LNCaP clone FGC (cell line): ENCODE data around the gene GNAQ.

Experiments used
- DNase-seq: peaks from one replicate; pipeline ENCODE4 v3.0.0-alpha.2; 2011; ENCODE audit warnings: low read depth
- H3K4me3 ChIP-seq: 2 replicates; pipeline ENCODE4 v1.5.1; 2011; ENCODE audit warnings: mild to moderate bottlenecking, low read depth, low read length, control low read depth
- TF ChIP-seq, protein P1 (sequence below): IDR thresholded peaks from 2 replicates; pipeline ENCODE4 v1.5.1; 2012; ENCODE audit warnings: mild to moderate bottlenecking; ENCODE audit not compliant: control insufficient read depth, insufficient read depth; ENCODE audit errors: extremely low read depth

Gene GNAQ

DNA sequence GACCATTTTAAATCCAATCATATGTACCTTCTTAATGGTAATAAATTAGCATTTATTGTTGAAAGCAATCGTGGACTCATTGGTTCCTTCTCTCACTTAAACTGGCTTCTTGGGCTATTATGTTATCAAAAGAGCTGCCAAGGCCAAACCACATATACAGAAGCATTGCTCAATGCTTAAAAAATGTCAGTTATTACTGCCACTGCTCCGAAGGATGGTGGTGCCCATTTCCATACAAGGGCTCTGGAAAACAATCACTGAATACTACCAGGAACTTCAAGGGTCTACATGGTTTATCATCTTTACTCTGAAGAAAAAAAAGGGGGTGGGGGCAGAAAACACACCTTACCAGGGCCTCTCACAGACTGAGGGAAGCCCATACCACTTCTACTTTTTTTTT, 104.3 kb downstream of the GNAQ start:
- H3K4me3 ChIP-seq, result no peak overlapping the region
- no peak for DNase-seq
- TF ChIP-seq, protein P1, sequence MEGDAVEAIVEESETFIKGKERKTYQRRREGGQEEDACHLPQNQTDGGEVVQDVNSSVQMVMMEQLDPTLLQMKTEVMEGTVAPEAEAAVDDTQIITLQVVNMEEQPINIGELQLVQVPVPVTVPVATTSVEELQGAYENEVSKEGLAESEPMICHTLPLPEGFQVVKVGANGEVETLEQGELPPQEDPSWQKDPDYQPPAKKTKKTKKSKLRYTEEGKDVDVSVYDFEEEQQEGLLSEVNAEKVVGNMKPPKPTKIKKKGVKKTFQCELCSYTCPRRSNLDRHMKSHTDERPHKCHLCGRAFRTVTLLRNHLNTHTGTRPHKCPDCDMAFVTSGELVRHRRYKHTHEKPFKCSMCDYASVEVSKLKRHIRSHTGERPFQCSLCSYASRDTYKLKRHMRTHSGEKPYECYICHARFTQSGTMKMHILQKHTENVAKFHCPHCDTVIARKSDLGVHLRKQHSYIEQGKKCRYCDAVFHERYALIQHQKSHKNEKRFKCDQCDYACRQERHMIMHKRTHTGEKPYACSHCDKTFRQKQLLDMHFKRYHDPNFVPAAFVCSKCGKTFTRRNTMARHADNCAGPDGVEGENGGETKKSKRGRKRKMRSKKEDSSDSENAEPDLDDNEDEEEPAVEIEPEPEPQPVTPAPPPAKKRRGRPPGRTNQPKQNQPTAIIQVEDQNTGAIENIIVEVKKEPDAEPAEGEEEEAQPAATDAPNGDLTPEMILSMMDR, result no peak

DNA sequence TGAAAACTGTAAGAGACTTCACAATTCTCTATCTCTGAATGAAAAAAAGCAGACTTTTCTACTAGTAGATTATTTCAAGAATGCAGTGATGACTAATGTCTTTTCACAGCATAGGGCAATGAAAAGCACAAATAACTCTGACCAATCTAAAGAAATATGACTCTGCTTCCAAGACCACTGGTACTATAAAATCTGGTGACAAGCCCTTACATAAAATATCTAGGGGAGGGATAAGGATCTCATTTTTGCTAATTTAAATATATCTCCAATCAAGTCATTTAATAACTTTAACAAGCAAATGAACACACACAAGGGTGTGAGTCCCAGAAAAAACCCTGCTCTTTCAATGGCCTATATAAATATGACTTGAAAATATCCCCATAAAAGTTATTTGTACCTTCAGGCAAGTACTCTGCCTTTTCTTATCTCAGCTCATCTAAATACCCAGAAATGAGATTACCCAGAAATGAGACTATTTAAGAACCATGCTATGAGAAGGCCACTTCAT, 105.2 kb downstream of the GNAQ start:
- TF ChIP-seq, protein P1, result no peak
- no peak for DNase-seq
- no peak overlapping the region for H3K4me3 ChIP-seq

DNA sequence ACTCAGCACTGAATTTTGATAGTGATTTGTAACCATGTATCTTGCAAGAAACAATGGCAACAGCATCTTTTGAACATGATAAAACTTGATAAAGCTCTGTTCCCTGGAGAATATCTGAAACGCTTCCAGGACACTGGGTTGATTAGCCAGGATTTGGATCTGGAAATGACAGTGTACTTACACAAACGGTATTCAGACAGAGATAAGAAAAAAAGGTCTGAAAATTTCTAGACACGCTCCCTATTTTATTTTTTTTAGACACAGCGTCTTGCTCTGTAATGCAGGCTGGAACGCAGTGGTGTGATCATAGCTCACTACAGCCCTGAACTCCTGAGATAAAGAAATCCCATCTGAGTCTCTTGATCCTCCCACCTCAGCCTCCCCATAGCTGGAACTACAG, 109.0 kb downstream of the GNAQ start:
- no peak overlapping the region for H3K4me3 ChIP-seq
- TF ChIP-seq, protein P1, result no peak
- no peak for DNase-seq

DNA sequence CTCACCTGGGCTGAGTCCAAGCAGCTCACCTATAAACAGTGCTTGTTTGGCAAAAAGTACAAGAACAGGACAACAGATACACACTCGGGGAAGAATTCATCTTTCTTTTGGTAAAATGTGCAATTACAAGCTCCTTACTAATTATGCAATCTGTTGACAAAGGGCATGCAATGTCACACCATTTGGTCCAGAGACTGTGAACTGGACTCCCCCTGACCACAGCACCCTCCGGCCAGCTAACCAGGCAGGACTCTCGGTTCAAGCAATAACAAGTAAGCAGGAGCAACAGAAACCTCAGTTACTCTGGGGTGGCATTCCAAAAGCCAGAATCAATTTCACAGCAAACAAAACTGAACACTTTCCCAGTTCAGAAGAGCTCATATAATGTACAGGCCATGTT, 113.8 kb downstream of the GNAQ start:
- TF ChIP-seq, protein P1, result no peak
- H3K4me3 ChIP-seq, result no peak overlapping the region
- peak; percentile 54 for DNase-seq

DNA sequence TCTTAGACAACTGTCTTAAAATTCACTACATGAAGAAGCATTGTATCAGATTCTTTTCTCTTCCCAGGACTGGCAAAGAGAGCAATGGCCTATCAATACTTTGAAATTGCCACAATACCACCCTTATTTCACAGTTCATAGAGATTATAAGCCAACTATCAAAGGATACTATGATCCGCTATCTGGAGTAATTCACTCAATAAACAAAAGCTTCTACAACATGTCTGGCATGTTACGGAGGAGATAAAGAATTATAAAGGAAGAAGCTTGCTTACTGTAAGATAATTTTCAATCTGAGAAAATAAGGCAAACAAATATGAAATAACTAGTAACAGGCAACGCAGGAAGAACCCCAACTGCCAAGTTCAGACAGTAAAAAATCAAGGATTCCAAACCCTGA, 114.8 kb downstream of the GNAQ start:
- no peak overlapping the region for H3K4me3 ChIP-seq
- DNase-seq, result no peak
- TF ChIP-seq, protein P1, result no peak

DNA sequence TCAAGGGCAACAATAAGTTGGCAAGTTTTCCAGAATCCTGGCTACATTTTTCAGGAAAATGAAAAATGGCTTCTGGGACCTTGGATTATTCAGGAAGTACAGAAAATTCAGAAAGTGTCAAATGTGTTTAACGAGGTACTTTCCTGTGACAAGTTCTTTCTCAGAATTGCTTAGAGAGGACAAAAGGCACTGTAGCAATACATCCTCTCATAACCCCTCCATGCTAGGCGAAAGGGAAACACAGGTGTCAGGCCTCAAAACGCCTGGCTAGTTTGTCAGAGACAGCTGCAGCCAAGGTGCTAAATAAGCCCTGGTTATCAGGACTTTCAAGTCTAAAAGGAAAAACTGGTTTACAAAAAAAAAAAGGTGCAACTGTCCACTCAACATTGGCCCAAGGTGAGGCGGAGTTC, 115.2 kb downstream of the GNAQ start:
- TF ChIP-seq, protein P1, result no peak
- no peak overlapping the region for H3K4me3 ChIP-seq
- no peak for DNase-seq

DNA sequence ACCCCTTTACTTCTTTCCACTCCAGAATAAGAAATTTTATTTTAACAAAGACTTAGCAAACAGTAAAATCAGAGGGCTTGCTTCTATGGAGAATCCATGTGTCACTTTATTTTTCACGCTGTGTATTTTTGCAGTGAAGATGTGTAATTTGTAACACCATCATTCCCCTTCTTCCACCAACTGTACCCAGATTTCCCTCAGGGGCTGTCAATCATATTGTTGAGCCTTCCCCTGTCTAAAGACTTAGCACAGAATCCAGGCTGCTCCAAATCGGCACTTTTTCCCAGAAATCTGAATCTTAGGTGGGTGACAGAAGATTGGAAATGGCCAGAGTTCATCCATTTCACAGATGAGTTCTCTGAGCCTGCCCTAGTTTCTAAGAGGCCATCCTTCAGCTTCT, 115.9 kb downstream of the GNAQ start:
- DNase-seq, result no peak
- no peak overlapping the region for H3K4me3 ChIP-seq
- TF ChIP-seq, protein P1, result no peak
